Lung (tissue), 12 donors: ENCODE data around the gene AGBL4. TPM values are rescaled to one million over a fixed set of nuclear protein-coding genes. Genes with fewer than 3 reads are reported as not detected.

ENCODE experiments used
- ATAC-seq: fragments of 200-7000 bp; cut with Tn5 transposase; one replicate; pipeline ENCODE4 v1.9.1; 2020; ENCODE audit warnings: moderate number of reproducible peaks; ENCODE audit not compliant: insufficient read depth, low FRiP score
- DNase-seq, 3 donors: peaks; one replicate each; pipeline ENCODE4 v3.0.0-alpha.2; 2013 to 2017
- H3K27ac ChIP-seq, 2 donors: one replicate each; pipeline ENCODE4 v1.5.1; 2013; ENCODE audit warnings: mild to moderate bottlenecking in 2 of 2, moderate library complexity in 2 of 2, control low read depth in 1 of 2, inconsistent platforms in 1 of 2, low read depth in 1 of 2, low read length in 1 of 2
- H3K27me3 ChIP-seq, 3 donors: one replicate each; pipeline ENCODE4 v1.5.1; 2013; ENCODE audit warnings: low read length in 2 of 3; ENCODE audit not compliant: control insufficient read depth in 3 of 3, insufficient read depth in 3 of 3
- H3K36me3 ChIP-seq, 4 donors: one replicate each; pipeline ENCODE4 v1.5.1; 2013; ENCODE audit warnings: low read length in 4 of 4, mild to moderate bottlenecking in 1 of 4, moderate library complexity in 1 of 4; ENCODE audit not compliant: control insufficient read depth in 4 of 4, insufficient read depth in 4 of 4
- H3K4me1 ChIP-seq, 5 donors: one replicate each; pipeline ENCODE4 v1.5.1; 2013; ENCODE audit warnings: low read length in 5 of 5, mild to moderate bottlenecking in 2 of 5, moderate library complexity in 1 of 5; ENCODE audit not compliant: control insufficient read depth in 5 of 5, insufficient read depth in 5 of 5
- H3K4me3 ChIP-seq: one replicate; pipeline ENCODE4 v1.5.1; 2013; ENCODE audit warnings: mild to moderate bottlenecking, control low read depth, moderate library complexity
- H3K9ac ChIP-seq, 2 donors: one replicate each; pipeline ENCODE4 v1.5.1; 2013; ENCODE audit warnings: low read length in 2 of 2, control low read depth in 1 of 2; ENCODE audit not compliant: insufficient read depth in 1 of 2
- H3K9me3 ChIP-seq, 4 donors: one replicate each; pipeline ENCODE4 v1.5.1; 2013; ENCODE audit warnings: low read length in 3 of 4, mild to moderate bottlenecking in 1 of 4, moderate library complexity in 1 of 4; ENCODE audit not compliant: control insufficient read depth in 4 of 4, insufficient read depth in 3 of 4
- WGBS, 2 donors: extraction: QIAGEN DNeasy Blood & Tissue Kit; methylation state at CpG; one replicate each; pipeline ENCODE4 v1.1.7; 2013; 5-methylcytosine and 5-hydroxymethylcytosine counted together
- polyA plus RNA-seq, 2 donors: library from polyadenylated mRNA; stranded (reverse); fragments of 200-250 nt; gene quantifications; one replicate each; pipeline ENCODE4 v1.2.1, GENCODE V29; 2013
- total RNA-seq, 2 donors: library from RNA; depleted of rRNA in 1 of 2; stranded (reverse); fragments of >200 nt in 1 of 2; gene quantifications; one replicate each; pipeline ENCODE4 v1.2.1, GENCODE V29; 2014 to 2021
- TF ChIP-seq, protein P1 (sequence below): IDR thresholded peaks from 2 replicates; pipeline ENCODE4 v1.5.1; 2012; ENCODE audit warnings: mild to moderate bottlenecking; ENCODE audit errors: control extremely low read depth, extremely low read depth
- donor health status: control.
- donor health status: control.
- donor health status: Bipolar disorder and iron deficiency.
- donor health status: healthy.
- donor health status: DM: yes; HTN: yes; CAD: no.

The AGBL4 gene
- total and polyA plus RNA-seq, 4 donors, result 0.24 to 7.5 (median 2.6) TPM

DNA sequence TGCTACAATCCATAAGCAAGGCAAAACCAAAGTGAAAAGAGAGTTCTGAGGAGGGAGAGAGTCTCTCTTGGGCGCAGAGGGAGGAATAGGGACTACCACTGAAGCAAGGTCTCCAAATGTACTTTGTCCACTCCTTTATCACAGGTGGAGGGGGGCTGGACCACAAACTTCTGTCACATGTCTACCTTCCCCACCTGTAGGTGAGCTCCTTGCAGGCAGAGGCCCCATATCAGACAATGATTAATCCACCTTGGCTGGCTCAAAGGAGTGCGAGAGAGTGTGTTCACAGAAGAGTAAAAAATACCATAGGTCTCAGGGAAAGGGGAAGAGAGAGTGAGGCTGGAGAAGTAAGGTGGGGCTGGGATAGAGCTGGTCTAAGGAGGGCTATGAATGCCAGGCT, 1251.5 kb downstream of the AGBL4 start:
- H3K36me3 ChIP-seq, result peaks cover 0 to 11% (median 7%) of the 10 kb centered on the region in 4 donors
- no peak for DNase-seq
- H3K9ac ChIP-seq, result peak overlapping the region in 1 of 2 donors; percentile 2
- TF ChIP-seq, protein P1, sequence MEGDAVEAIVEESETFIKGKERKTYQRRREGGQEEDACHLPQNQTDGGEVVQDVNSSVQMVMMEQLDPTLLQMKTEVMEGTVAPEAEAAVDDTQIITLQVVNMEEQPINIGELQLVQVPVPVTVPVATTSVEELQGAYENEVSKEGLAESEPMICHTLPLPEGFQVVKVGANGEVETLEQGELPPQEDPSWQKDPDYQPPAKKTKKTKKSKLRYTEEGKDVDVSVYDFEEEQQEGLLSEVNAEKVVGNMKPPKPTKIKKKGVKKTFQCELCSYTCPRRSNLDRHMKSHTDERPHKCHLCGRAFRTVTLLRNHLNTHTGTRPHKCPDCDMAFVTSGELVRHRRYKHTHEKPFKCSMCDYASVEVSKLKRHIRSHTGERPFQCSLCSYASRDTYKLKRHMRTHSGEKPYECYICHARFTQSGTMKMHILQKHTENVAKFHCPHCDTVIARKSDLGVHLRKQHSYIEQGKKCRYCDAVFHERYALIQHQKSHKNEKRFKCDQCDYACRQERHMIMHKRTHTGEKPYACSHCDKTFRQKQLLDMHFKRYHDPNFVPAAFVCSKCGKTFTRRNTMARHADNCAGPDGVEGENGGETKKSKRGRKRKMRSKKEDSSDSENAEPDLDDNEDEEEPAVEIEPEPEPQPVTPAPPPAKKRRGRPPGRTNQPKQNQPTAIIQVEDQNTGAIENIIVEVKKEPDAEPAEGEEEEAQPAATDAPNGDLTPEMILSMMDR, result no peak
- no peak overlapping the region for H3K27ac ChIP-seq
- no peak for ATAC-seq
- no peaks in the 10 kb centered on the region for H3K27me3 ChIP-seq
- H3K9me3 ChIP-seq, result no peaks in the 10 kb centered on the region
- peaks cover 5 to 56% (median 25%) of the 10 kb centered on the region in 5 donors for H3K4me1 ChIP-seq
- 91 to 92% methylated on average over 2 of the region's 2 CpGs for WGBS, 2 donors
- no peak overlapping the region for H3K4me3 ChIP-seq

GRCh38 chr1:48771561-48771960, 1252.2 kb downstream of the AGBL4 start:
- Histone ChIP-seq H3K4me1 (peaks cover 5 to 57% (median 25%) of the 10 kb centered on the region in 5 donors), H3K27ac (no peak overlapping the region), H3K9ac (no peak overlapping the region), H3K36me3 (peaks cover 0 to 14% (median 7%) of the 10 kb centered on the region in 4 donors), H3K4me3 (no peak overlapping the region), H3K9me3 (no peaks in the 10 kb centered on the region), H3K27me3 (no peaks in the 10 kb centered on the region)
- peak in 2 of 3 donors; percentile 70 to 84 for DNase-seq
- WGBS, 2 donors, result 79 to 83% methylated on average over 2 of the region's 2 CpGs
- TF ChIP-seq, protein P1, result no peak
- no peak for ATAC-seq

- Histone ChIP-seq H3K27me3 (no peaks in the 10 kb centered on the region), H3K4me1 (peaks cover 5 to 43% (median 14%) of the 10 kb centered on the region in 5 donors), H3K9me3 (no peaks in the 10 kb centered on the region), H3K27ac (no peak overlapping the region), H3K9ac (no peak overlapping the region), H3K36me3 (peaks cover 0 to 19% (median 9%) of the 10 kb centered on the region in 4 donors), H3K4me3 (no peak overlapping the region)
- TF ChIP-seq, protein P1, result no peak
- no peak for ATAC-seq
- peak in 2 of 3 donors; percentile 67 to 73 for DNase-seq
Measured at GRCh38 chr1:48767975-48768510, 1255.7 kb downstream of the AGBL4 start.

GRCh38 chr1:48765335-48765734, 1258.4 kb downstream of the AGBL4 start:
- no peaks in the 10 kb centered on the region for H3K27me3 ChIP-seq
- 95 to 100% methylated on average over 1 of the region's 1 CpG for WGBS, 2 donors
- DNase-seq (no peak), ATAC-seq (no peak)
- peaks cover 5 to 37% (median 11%) of the 10 kb centered on the region in 5 donors for H3K4me1 ChIP-seq
- no peak overlapping the region for H3K4me3 ChIP-seq
- H3K27ac ChIP-seq, result no peak overlapping the region
- TF ChIP-seq, protein P1, result no peak
- no peaks in the 10 kb centered on the region for H3K9me3 ChIP-seq
- H3K36me3 ChIP-seq, result peaks cover 0 to 20% (median 4%) of the 10 kb centered on the region in 4 donors
- no peak overlapping the region for H3K9ac ChIP-seq
